ENCODE results near the gene BET1L.
A peak's percentile ranks its signal among the peaks of the same experiment; 100 is the strongest.

Gene BET1L

GRCh38 chr11:209275-210121 is 2.3 kb upstream of the BET1L start:
- DNase-seq (ENCODE audit: low spot score), result peak; percentile 20

GRCh38 chr11:208917-209260 is 1.7 kb upstream of the BET1L start:
- no peak for DNase-seq (ENCODE audit: low spot score)

GRCh38 chr11:208181-208916 is 1.1 kb upstream of the BET1L start:
- peak; percentile 87 for DNase-seq (ENCODE audit: low spot score)

GRCh38 chr11:207863-208180 is 623 bp upstream of the BET1L start:
- peak; percentile 22 for DNase-seq (ENCODE audit: low spot score)

- DNase-seq (ENCODE audit: low spot score), result peak; percentile 44
Measured at GRCh38 chr11:206526-207207, 532 bp downstream of the BET1L start.

- DNase-seq (ENCODE audit: low spot score), result no peak
Measured at GRCh38 chr11:206002-206384, 1.2 kb downstream of the BET1L start.

- no peak for DNase-seq (ENCODE audit: low spot score)
Measured at GRCh38 chr11:205221-206001, 1.8 kb downstream of the BET1L start.

- DNase-seq (ENCODE audit: low spot score), result no peak
Measured at GRCh38 chr11:204587-205109, 2.6 kb downstream of the BET1L start.

- DNase-seq (ENCODE audit: low spot score), result no peak
Measured at GRCh38 chr11:203945-204586, 3.1 kb downstream of the BET1L start.

- DNase-seq (ENCODE audit: low spot score), result no peak
Measured at GRCh38 chr11:203056-203944, 3.9 kb downstream of the BET1L start.

- no peak for DNase-seq (ENCODE audit: low spot score)
Measured at GRCh38 chr11:202490-202889, 4.7 kb downstream of the BET1L start.

- no peak for DNase-seq (ENCODE audit: low spot score)
Measured at GRCh38 chr11:201966-202365, 5.2 kb downstream of the BET1L start.

- DNase-seq (ENCODE audit: low spot score), result no peak
Measured at GRCh38 chr11:200224-201003, 6.8 kb downstream of the BET1L start.

GRCh38 chr11:199782-200181 is 7.4 kb downstream of the BET1L start:
- DNase-seq (ENCODE audit: low spot score), result no peak

- DNase-seq (ENCODE audit: low spot score), result no peak
Measured at GRCh38 chr11:199004-199581, 8.1 kb downstream of the BET1L start.

GRCh38 chr11:198236-198806 is 8.9 kb downstream of the BET1L start:
- no peak for DNase-seq (ENCODE audit: low spot score)

GRCh38 chr11:197741-198235 is 9.4 kb downstream of the BET1L start:
- no peak for DNase-seq (ENCODE audit: low spot score)

- DNase-seq (ENCODE audit: low spot score), result no peak
Measured at GRCh38 chr11:196786-197731, 10.1 kb downstream of the BET1L start.

Measured in AG08395 (cell line).